ENCODE measurements around the gene ECT2L. TPM values are rescaled to one million over a fixed set of nuclear protein-coding genes. Genes with fewer than 3 reads are reported as not detected.

ECT2L gene
- total and polyA plus RNA-seq, 2 donors (not counting 3 experiments of a cell fraction or from before 2014, with no cell fraction given) = not detected

DNA sequence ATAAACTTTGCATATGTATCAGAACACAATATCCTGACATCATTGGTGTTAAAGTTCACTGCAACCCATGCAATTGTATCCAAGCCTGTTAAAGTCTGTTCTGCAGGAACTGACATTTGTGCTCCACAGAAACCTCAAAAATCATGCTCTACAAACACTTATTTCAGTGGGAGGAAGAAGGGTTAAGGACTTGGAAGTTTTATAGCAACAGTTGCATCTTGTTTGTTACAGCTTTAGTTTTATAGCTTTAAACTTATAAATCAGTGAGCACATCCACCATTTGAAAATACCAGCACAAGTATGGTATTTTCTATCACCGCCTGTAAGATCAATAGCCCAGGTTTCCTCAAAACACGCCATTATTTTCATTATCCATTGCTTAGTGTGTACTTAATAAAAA lies 884 bp downstream of the ECT2L start:
- no peak for DNase-seq (ENCODE audit: low read depth, low spot score)
- dilution Hi-C loops (cut with MboI; ENCODE audit: extremely low pct_ligation_motif_present, low sequenced_read_pairs) (no loop called here), intact Hi-C loops (cut with micrococcal nuclease) (no loop called here)
- no peak overlapping the region for H3K9ac ChIP-seq (replicated peaks; ENCODE audit: extremely low read depth, insufficient read depth, low read length)
- no peak overlapping the region for H2AFZ ChIP-seq (ENCODE audit: low read depth, low read length)
- no peaks in the 10 kb centered on the region for H3K79me2 ChIP-seq (ENCODE audit: control insufficient read depth, insufficient read depth, low read length)
- H3K36me3 ChIP-seq (ENCODE audit: control insufficient read depth in 2 of 2, extremely low read depth in 1 of 2, insufficient read depth in 2 of 2, low read length in 2 of 2) = no peaks in the 10 kb centered on the region
- ChIA-PET POLR2A (no interaction called here), CTCF (interaction anchor here (2.2 kb wide), 1 partner anchor 19 kb away, joined by 9 read pairs; no protein-coding TSS in a partner anchor)
- TF ChIP-seq, protein P1, sequence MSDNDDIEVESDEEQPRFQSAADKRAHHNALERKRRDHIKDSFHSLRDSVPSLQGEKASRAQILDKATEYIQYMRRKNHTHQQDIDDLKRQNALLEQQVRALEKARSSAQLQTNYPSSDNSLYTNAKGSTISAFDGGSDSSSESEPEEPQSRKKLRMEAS (IDR thresholded peaks at IDR 0.05; ENCODE audit: insufficient read depth, insufficient read length) = no peak
- TF ChIP-seq FOS (IDR thresholded peaks at IDR 0.05; ENCODE audit: borderline replicate concordance, insufficient read depth, low read length) (no peak), POLR2A (IDR thresholded peaks at IDR 0.05; ENCODE audit: low read depth, low read length) (no peak), JUN (IDR thresholded peaks at IDR 0.05; ENCODE audit: borderline replicate concordance, insufficient read depth, insufficient read length, low read depth) (no peak), POLR2AphosphoS5 (IDR thresholded peaks at IDR 0.05; ENCODE audit: insufficient read depth, low read depth, low read length) (no peak), MYC (IDR thresholded peaks at IDR 0.05; ENCODE audit: low read depth, low read length) (no peak), GATA2 (IDR thresholded peaks at IDR 0.05; ENCODE audit: insufficient read depth, insufficient read length, low read depth, low read length) (no peak), EZH2 (IDR thresholded peaks at IDR 0.05; ENCODE audit: borderline replicate concordance, low read depth, low read length, severe bottlenecking) (no peak)
- TF ChIP-seq, protein P2, sequence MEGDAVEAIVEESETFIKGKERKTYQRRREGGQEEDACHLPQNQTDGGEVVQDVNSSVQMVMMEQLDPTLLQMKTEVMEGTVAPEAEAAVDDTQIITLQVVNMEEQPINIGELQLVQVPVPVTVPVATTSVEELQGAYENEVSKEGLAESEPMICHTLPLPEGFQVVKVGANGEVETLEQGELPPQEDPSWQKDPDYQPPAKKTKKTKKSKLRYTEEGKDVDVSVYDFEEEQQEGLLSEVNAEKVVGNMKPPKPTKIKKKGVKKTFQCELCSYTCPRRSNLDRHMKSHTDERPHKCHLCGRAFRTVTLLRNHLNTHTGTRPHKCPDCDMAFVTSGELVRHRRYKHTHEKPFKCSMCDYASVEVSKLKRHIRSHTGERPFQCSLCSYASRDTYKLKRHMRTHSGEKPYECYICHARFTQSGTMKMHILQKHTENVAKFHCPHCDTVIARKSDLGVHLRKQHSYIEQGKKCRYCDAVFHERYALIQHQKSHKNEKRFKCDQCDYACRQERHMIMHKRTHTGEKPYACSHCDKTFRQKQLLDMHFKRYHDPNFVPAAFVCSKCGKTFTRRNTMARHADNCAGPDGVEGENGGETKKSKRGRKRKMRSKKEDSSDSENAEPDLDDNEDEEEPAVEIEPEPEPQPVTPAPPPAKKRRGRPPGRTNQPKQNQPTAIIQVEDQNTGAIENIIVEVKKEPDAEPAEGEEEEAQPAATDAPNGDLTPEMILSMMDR (IDR thresholded peaks at IDR 0.05; ENCODE audit: extremely low read depth in 1 of 2, insufficient read depth in 1 of 2, low read depth in 1 of 2, low read length in 2 of 2) = no peak
- no peak for FAIRE-seq
- no peak overlapping the region for H3K4me3 ChIP-seq (replicated peaks in 1 of 3; ENCODE audit: insufficient read depth in 1 of 3, low read depth in 1 of 3, low read length in 3 of 3)
- no peaks in the 10 kb centered on the region for H3K9me1 ChIP-seq (replicated peaks; ENCODE audit: control insufficient read depth, extremely low read depth, insufficient read depth, low read length)
- H3K27me3 ChIP-seq (ENCODE audit: control insufficient read depth in 2 of 2, insufficient read depth in 2 of 2, low read length in 2 of 2) = no peaks in the 10 kb centered on the region
- no TSS peak for BruUV-seq (replicated peaks)
- H3K9me3 ChIP-seq (replicated peaks; ENCODE audit: control insufficient read depth, insufficient read depth, low read length) = no peaks in the 10 kb centered on the region
- no peak overlapping the region for H3K27ac ChIP-seq (ENCODE audit: insufficient read depth, low read depth, low read length)
- no peaks in the 10 kb centered on the region for H3K4me1 ChIP-seq (ENCODE audit: control insufficient read depth, extremely low read depth, insufficient read depth, low read length)
- no peaks in the 10 kb centered on the region for H4K20me1 ChIP-seq (replicated peaks; ENCODE audit: control insufficient read depth, extremely low read depth, insufficient read depth, low read length)
- no peak overlapping the region for H3K4me2 ChIP-seq (ENCODE audit: insufficient read depth, low read length)

Measured in endothelial cell of umbilical vein (primary cell).